ENCODE data around the gene PCDHGA10. TPM values are rescaled to one million over a fixed set of nuclear protein-coding genes. Genes with fewer than 3 reads are reported as not detected.

The PCDHGA10 gene
- total and polyA plus RNA-seq, 4 donors = 0.89 to 12.9 (median 3.3) TPM

DNA sequence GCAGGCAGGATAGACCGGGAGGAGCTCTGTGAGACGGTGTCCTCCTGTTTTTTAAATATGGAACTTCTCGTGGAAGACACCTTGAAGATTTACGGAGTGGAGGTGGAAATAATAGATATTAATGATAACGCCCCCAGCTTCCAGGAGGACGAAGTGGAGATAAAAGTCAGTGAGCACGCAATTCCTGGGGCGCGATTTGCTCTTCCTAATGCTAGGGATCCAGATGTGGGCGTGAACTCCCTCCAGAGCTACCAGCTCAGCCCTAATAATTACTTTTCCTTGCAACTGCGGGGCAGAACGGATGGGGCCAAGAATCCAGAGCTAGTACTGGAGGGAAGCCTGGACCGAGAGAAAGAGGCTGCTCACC is 8.7 kb downstream of the PCDHGA10 start:
- TF ChIP-seq, protein P1, sequence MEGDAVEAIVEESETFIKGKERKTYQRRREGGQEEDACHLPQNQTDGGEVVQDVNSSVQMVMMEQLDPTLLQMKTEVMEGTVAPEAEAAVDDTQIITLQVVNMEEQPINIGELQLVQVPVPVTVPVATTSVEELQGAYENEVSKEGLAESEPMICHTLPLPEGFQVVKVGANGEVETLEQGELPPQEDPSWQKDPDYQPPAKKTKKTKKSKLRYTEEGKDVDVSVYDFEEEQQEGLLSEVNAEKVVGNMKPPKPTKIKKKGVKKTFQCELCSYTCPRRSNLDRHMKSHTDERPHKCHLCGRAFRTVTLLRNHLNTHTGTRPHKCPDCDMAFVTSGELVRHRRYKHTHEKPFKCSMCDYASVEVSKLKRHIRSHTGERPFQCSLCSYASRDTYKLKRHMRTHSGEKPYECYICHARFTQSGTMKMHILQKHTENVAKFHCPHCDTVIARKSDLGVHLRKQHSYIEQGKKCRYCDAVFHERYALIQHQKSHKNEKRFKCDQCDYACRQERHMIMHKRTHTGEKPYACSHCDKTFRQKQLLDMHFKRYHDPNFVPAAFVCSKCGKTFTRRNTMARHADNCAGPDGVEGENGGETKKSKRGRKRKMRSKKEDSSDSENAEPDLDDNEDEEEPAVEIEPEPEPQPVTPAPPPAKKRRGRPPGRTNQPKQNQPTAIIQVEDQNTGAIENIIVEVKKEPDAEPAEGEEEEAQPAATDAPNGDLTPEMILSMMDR (IDR thresholded peaks at IDR 0.05; ENCODE audit: control extremely low read depth, extremely low read depth) = no peak
- Histone ChIP-seq H3K9me3 (ENCODE audit: control insufficient read depth in 4 of 4, insufficient read depth in 3 of 4, low read length in 3 of 4) (peaks cover 5 to 53% (median 38%) of the 10 kb centered on the region in 4 donors), H3K9ac (ENCODE audit: insufficient read depth in 1 of 2, low read length in 2 of 2) (no peak overlapping the region), H3K36me3 (ENCODE audit: control insufficient read depth in 4 of 4, insufficient read depth in 4 of 4, low read length in 4 of 4) (peaks cover 0 to 39% (median under 1%) of the 10 kb centered on the region in 4 donors), H3K27me3 (ENCODE audit: control insufficient read depth in 3 of 3, insufficient read depth in 3 of 3, low read length in 2 of 3) (peaks cover 0 to 4% (median 0%) of the 10 kb centered on the region in 3 donors), H3K4me3 (no peak overlapping the region), H3K4me1 (ENCODE audit: control insufficient read depth in 5 of 5, insufficient read depth in 5 of 5, low read length in 5 of 5) (peaks cover 0 to 3% (median 0%) of the 10 kb centered on the region in 5 donors), H3K27ac (ENCODE audit: low read depth in 1 of 2, low read length in 1 of 2) (no peak overlapping the region)
- ATAC-seq (ENCODE audit: insufficient read depth, low FRiP score) (no peak), DNase-seq (no peak)
- WGBS, 2 donors = 8 to 14% methylated on average over 13 of the region's 13 CpGs

DNA sequence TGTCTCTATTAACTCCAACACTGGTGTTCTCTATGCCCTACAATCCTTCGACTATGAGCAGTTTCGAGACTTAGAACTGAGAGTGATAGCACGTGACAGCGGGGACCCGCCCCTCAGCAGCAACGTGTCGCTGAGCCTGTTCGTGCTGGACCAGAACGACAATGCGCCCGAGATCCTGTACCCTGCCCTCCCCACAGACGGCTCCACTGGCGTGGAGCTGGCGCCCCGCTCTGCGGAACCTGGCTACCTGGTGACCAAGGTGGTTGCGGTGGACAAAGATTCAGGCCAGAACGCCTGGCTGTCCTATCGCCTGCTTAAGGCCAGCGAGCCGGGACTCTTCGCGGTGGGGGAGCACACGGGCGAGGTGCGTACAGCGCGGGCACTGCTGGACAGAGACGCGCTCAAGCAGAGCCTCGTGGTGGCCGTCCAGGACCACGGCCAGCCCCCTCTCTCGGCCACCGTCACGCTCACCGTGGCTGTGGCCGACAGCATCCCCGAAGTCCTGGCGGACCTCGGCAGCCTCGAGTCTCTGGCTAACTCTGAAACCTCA is 10.0 kb downstream of the PCDHGA10 start:
- 20 to 27% methylated on average over 40 to 42 of the region's 42 CpGs for WGBS, 2 donors
- Histone ChIP-seq H3K36me3 (ENCODE audit: control insufficient read depth in 4 of 4, insufficient read depth in 4 of 4, low read length in 4 of 4) (peaks cover 0 to 50% (median under 1%) of the 10 kb centered on the region in 4 donors), H3K9me3 (ENCODE audit: control insufficient read depth in 4 of 4, insufficient read depth in 3 of 4, low read length in 3 of 4) (peaks cover 5 to 59% (median 44%) of the 10 kb centered on the region in 4 donors), H3K4me1 (ENCODE audit: control insufficient read depth in 5 of 5, insufficient read depth in 5 of 5, low read length in 5 of 5) (peaks cover 0 to 3% (median 0%) of the 10 kb centered on the region in 5 donors), H3K27me3 (ENCODE audit: control insufficient read depth in 3 of 3, insufficient read depth in 3 of 3, low read length in 2 of 3) (peaks cover 0 to 4% (median 0%) of the 10 kb centered on the region in 3 donors), H3K27ac (ENCODE audit: low read depth in 1 of 2, low read length in 1 of 2) (no peak overlapping the region), H3K9ac (ENCODE audit: insufficient read depth in 1 of 2, low read length in 2 of 2) (no peak overlapping the region), H3K4me3 (no peak overlapping the region)
- DNase-seq = no peak
- ATAC-seq (ENCODE audit: insufficient read depth, low FRiP score) = no peak
- TF ChIP-seq, protein P1 (IDR thresholded peaks at IDR 0.05; ENCODE audit: control extremely low read depth, extremely low read depth) = no peak

DNA sequence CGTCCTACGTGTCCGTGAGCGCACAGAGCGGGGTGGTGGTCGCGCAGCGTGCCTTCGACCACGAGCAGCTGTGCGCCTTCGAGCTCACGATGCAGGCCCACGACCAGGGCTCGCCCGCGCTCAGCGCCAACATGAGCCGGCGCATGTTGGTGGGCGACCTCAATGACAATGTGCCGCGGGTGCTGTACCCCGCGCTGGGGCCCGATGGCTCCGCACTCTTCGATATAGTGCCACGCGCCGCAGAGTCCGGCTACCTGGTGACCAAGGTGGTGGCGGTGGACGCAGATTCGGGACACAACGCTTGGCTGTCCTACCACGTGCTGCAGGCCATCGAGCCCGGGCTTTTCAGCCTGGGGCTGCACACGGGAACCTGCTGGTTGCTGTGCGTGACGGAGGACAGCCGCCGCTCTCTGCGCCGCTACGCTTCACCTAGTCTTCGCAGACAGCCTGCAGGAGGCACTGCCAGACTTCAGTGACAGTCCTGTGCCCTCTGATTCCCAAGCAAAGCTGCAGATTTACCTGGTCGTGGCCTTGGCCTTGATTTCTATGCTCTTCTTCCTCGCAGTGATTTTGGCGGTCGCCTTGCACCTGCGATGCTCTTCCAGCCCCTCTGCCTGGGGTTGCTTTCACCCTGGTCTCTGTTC is 15.1 kb downstream of the PCDHGA10 start:
- no peak for DNase-seq
- Histone ChIP-seq H3K9me3 (ENCODE audit: control insufficient read depth in 4 of 4, insufficient read depth in 3 of 4, low read length in 3 of 4) (peaks cover 3 to 56% (median 29%) of the 10 kb centered on the region in 4 donors), H3K9ac (ENCODE audit: insufficient read depth in 1 of 2, low read length in 2 of 2) (no peak overlapping the region), H3K4me3 (no peak overlapping the region), H3K27ac (ENCODE audit: low read depth in 1 of 2, low read length in 1 of 2) (no peak overlapping the region), H3K4me1 (ENCODE audit: control insufficient read depth in 5 of 5, insufficient read depth in 5 of 5, low read length in 5 of 5) (peaks cover 0 to 5% (median 0%) of the 10 kb centered on the region in 5 donors), H3K36me3 (ENCODE audit: control insufficient read depth in 4 of 4, insufficient read depth in 4 of 4, low read length in 4 of 4) (peaks cover 0 to 37% (median under 1%) of the 10 kb centered on the region in 4 donors), H3K27me3 (ENCODE audit: control insufficient read depth in 3 of 3, insufficient read depth in 3 of 3, low read length in 2 of 3) (no peaks in the 10 kb centered on the region)
- TF ChIP-seq, protein P1 (IDR thresholded peaks at IDR 0.05; ENCODE audit: control extremely low read depth, extremely low read depth) = no peak
- no peak for ATAC-seq (ENCODE audit: insufficient read depth, low FRiP score)
- 49 to 53% methylated on average over 53 of the region's 53 CpGs for WGBS, 2 donors

Data from lung (tissue), 12 donors.